ENCODE measurements around the gene ABCA13. TPM values are rescaled to one million over a fixed set of nuclear protein-coding genes. Genes with fewer than 3 reads are reported as not detected.

Gene ABCA13
- total RNA-seq, 1 experiment from 2014 or later = 1.7 TPM

DNA sequence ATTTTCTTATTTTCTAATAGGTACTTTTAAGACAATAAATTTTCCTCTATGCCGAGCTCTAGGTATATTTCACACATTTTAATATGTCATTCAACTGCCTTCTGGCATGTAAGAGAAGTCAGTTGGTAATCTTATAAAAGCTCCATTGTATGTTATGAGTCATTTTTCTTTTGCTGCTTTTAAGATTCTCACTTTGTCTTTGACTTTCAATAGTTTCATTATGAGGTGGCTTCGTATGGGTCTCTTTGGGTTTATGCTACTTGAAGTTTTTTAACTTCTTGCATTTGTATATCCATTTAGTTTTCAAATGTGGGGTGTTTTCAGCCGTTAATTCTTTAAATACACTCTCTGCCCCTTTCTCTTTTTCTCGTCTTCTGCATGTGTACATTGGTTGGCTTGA is 80.5 kb downstream of the ABCA13 start:
- no peaks in the 10 kb centered on the region for H3K4me1 ChIP-seq (ENCODE audit: control insufficient read depth, insufficient read depth, low read length)
- BruUV-seq (replicated peaks) = no TSS peak
- no peaks in the 10 kb centered on the region for H3K36me3 ChIP-seq (ENCODE audit: control insufficient read depth, insufficient read depth, low read length)
- ATAC-seq (no peak), DNase-seq (ENCODE audit: low read depth, low spot score) (no peak)
- no peak overlapping the region for H3K27ac ChIP-seq (ENCODE audit: low read length)
- intact Hi-C loops (cut with micrococcal nuclease; ENCODE audit: unreplicated experiment) (no loop called here), in situ Hi-C loops (cut with HindIII; ENCODE audit: low pct_unique_long_range_greater_than_20kb, low sequenced_read_pairs) (no loop called here)
- no peaks in the 10 kb centered on the region for H3K27me3 ChIP-seq (ENCODE audit: control insufficient read depth, insufficient read depth, low read length)
- ChIA-PET CTCF (no interaction called here), POLR2A (no interaction called here)
- no peak overlapping the region for H3K4me3 ChIP-seq (ENCODE audit: low read depth in 2 of 2, low read length in 2 of 2)
- H3K9me3 ChIP-seq (ENCODE audit: control insufficient read depth, insufficient read depth, low read depth, low read length) = no peaks in the 10 kb centered on the region
- no peak for TF ChIP-seq TCF7L2 (IDR thresholded peaks at IDR 0.05; ENCODE audit: low read depth, low read length)
- TF ChIP-seq, protein P1, sequence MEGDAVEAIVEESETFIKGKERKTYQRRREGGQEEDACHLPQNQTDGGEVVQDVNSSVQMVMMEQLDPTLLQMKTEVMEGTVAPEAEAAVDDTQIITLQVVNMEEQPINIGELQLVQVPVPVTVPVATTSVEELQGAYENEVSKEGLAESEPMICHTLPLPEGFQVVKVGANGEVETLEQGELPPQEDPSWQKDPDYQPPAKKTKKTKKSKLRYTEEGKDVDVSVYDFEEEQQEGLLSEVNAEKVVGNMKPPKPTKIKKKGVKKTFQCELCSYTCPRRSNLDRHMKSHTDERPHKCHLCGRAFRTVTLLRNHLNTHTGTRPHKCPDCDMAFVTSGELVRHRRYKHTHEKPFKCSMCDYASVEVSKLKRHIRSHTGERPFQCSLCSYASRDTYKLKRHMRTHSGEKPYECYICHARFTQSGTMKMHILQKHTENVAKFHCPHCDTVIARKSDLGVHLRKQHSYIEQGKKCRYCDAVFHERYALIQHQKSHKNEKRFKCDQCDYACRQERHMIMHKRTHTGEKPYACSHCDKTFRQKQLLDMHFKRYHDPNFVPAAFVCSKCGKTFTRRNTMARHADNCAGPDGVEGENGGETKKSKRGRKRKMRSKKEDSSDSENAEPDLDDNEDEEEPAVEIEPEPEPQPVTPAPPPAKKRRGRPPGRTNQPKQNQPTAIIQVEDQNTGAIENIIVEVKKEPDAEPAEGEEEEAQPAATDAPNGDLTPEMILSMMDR (IDR thresholded peaks at IDR 0.05) = no peak
- TF ChIP-seq, protein P2, sequence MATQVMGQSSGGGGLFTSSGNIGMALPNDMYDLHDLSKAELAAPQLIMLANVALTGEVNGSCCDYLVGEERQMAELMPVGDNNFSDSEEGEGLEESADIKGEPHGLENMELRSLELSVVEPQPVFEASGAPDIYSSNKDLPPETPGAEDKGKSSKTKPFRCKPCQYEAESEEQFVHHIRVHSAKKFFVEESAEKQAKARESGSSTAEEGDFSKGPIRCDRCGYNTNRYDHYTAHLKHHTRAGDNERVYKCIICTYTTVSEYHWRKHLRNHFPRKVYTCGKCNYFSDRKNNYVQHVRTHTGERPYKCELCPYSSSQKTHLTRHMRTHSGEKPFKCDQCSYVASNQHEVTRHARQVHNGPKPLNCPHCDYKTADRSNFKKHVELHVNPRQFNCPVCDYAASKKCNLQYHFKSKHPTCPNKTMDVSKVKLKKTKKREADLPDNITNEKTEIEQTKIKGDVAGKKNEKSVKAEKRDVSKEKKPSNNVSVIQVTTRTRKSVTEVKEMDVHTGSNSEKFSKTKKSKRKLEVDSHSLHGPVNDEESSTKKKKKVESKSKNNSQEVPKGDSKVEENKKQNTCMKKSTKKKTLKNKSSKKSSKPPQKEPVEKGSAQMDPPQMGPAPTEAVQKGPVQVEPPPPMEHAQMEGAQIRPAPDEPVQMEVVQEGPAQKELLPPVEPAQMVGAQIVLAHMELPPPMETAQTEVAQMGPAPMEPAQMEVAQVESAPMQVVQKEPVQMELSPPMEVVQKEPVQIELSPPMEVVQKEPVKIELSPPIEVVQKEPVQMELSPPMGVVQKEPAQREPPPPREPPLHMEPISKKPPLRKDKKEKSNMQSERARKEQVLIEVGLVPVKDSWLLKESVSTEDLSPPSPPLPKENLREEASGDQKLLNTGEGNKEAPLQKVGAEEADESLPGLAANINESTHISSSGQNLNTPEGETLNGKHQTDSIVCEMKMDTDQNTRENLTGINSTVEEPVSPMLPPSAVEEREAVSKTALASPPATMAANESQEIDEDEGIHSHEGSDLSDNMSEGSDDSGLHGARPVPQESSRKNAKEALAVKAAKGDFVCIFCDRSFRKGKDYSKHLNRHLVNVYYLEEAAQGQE (IDR thresholded peaks at IDR 0.05; ENCODE audit: insufficient read depth in 1 of 2, low read depth in 2 of 2, low read length in 1 of 2) = no peak
- TF ChIP-seq POLR2AphosphoS5 (IDR thresholded peaks at IDR 0.05; ENCODE audit: low read depth, low read length) = no peak
- TF ChIP-seq SIN3A (IDR thresholded peaks at IDR 0.05; ENCODE audit: borderline replicate concordance, insufficient read depth, low read depth, low read length) = no peak

DNA sequence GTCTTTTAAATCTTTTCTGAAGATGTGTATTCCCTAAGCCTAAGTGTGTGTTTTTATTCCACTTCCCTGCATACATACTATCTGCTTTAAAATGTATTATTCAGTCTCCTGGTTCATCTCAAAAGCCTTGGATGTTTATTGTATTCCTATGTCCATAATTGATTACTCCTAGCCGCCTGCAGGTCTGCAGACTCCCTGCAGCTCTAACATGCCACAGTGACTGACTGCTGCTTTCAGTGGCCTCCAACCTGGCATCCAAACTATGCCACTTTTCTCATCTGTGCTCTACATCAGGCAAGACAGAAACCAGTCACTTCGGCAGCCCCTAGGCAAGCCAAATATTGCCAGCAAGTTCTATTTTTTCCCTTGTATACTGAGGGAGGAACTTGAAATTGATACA is 81.7 kb downstream of the ABCA13 start:
- no peaks in the 10 kb centered on the region for H3K4me1 ChIP-seq (ENCODE audit: control insufficient read depth, insufficient read depth, low read length)
- ChIA-PET POLR2A (no interaction called here), CTCF (no interaction called here)
- no peak overlapping the region for H3K4me3 ChIP-seq (ENCODE audit: low read depth in 2 of 2, low read length in 2 of 2)
- in situ Hi-C loops (cut with HindIII; ENCODE audit: low pct_unique_long_range_greater_than_20kb, low sequenced_read_pairs) (no loop called here), intact Hi-C loops (cut with micrococcal nuclease; ENCODE audit: unreplicated experiment) (no loop called here)
- H3K9me3 ChIP-seq (ENCODE audit: control insufficient read depth, insufficient read depth, low read depth, low read length) = no peaks in the 10 kb centered on the region
- BruUV-seq (replicated peaks) = no TSS peak
- H3K27me3 ChIP-seq (ENCODE audit: control insufficient read depth, insufficient read depth, low read length) = no peaks in the 10 kb centered on the region
- no peak overlapping the region for H3K27ac ChIP-seq (ENCODE audit: low read length)
- no peak for ATAC-seq
- no peaks in the 10 kb centered on the region for H3K36me3 ChIP-seq (ENCODE audit: control insufficient read depth, insufficient read depth, low read length)
- TF ChIP-seq SIN3A (IDR thresholded peaks at IDR 0.05; ENCODE audit: borderline replicate concordance, insufficient read depth, low read depth, low read length) = no peak
- TF ChIP-seq, protein P1 (IDR thresholded peaks at IDR 0.05) = no peak
- DNase-seq (ENCODE audit: low read depth, low spot score) = no peak

DNA sequence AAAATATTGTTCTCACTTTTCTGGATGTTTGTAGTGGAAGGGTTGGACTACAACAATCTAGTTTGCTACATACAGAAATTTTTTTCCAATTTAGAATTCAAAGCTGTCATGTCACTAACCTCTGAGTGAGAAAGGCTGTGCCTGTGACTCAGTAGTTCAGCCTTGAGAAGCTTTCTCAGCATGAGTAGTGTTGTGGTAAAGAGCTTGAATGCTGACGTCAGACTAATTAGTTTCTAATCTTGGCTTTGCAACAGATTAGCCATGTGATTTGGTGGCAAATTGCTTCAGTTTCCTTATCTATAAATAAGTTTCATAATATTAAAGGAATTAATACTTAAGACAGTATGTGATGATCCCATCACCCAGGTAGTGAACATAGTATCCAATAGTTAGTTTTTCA is 83.8 kb downstream of the ABCA13 start:
- Histone ChIP-seq H3K36me3 (ENCODE audit: control insufficient read depth, insufficient read depth, low read length) (no peaks in the 10 kb centered on the region), H3K9me3 (ENCODE audit: control insufficient read depth, insufficient read depth, low read depth, low read length) (no peaks in the 10 kb centered on the region), H3K4me1 (ENCODE audit: control insufficient read depth, insufficient read depth, low read length) (no peaks in the 10 kb centered on the region), H3K27me3 (ENCODE audit: control insufficient read depth, insufficient read depth, low read length) (no peaks in the 10 kb centered on the region), H3K4me3 (ENCODE audit: low read depth in 2 of 2, low read length in 2 of 2) (no peak overlapping the region), H3K27ac (ENCODE audit: low read length) (no peak overlapping the region)
- intact Hi-C loops (cut with micrococcal nuclease; ENCODE audit: unreplicated experiment) = no loop called here
- CTCF ChIA-PET = no interaction called here
- TF ChIP-seq POLR2AphosphoS5 (IDR thresholded peaks at IDR 0.05; ENCODE audit: low read depth, low read length) = no peak
- TF ChIP-seq, protein P1 (IDR thresholded peaks at IDR 0.05) = no peak
- TF ChIP-seq, protein P2 (IDR thresholded peaks at IDR 0.05; ENCODE audit: insufficient read depth in 1 of 2, low read depth in 2 of 2, low read length in 1 of 2) = no peak
- TF ChIP-seq SIN3A (IDR thresholded peaks at IDR 0.05; ENCODE audit: borderline replicate concordance, insufficient read depth, low read depth, low read length) = no peak
- TF ChIP-seq TCF7L2 (IDR thresholded peaks at IDR 0.05; ENCODE audit: low read depth, low read length) = no peak
- POLR2A ChIA-PET = no interaction called here
- ATAC-seq (no peak), DNase-seq (ENCODE audit: low read depth, low spot score) (no peak)
- in situ Hi-C loops (cut with HindIII; ENCODE audit: low pct_unique_long_range_greater_than_20kb, low sequenced_read_pairs) = no loop called here
- no TSS peak for BruUV-seq (replicated peaks)

Data from Panc1 (cell line).